WTC11 (cell line): ENCODE measurements around the gene BNC1. TPM values are rescaled to one million over a fixed set of nuclear protein-coding genes. Genes with fewer than 3 reads are reported as not detected.

Experiments
- ATAC-seq: fragments of 200-7000 bp; cut with Tn5 transposase; 2 replicates; pipeline ENCODE4 v1.10.0; 2021; ENCODE audit warnings: mild to moderate bottlenecking, moderate library complexity
- CTCF ChIA-PET: fragments of 300-600 bp; sonication (Branson Sonifier 250); formaldehyde crosslinking; loops from one replicate; lab custom pipeline; 2021; ENCODE audit warnings: antibody characterized with exemption; lab: Charles Lee
- POLR2A ChIA-PET: fragments of 350-600 bp; sonication (Branson Sonifier 250); formaldehyde crosslinking; loops from one replicate; lab custom pipeline; 2021; ENCODE audit warnings: antibody characterized with exemption; lab: Charles Lee
- DNase-seq: peaks from one replicate; pipeline ENCODE4 v3.0.0; 2021; ENCODE audit warnings: low spot score
- H3K27ac Mint-ChIP-seq: 2 replicates; pipeline ENCODE4 v1.8.0; 2021; ENCODE audit warnings: mixed read lengths
- H3K27me3 Mint-ChIP-seq: 2 replicates; pipeline ENCODE4 v1.8.0; 2021; ENCODE audit warnings: low read depth, mild to moderate bottlenecking, moderate library complexity, mixed read lengths
- H3K36me3 Mint-ChIP-seq: 2 replicates; pipeline ENCODE4 v1.8.0; 2021; ENCODE audit warnings: mixed read lengths
- H3K4me1 Mint-ChIP-seq: 2 replicates; pipeline ENCODE4 v1.8.0; 2022; ENCODE audit warnings: mixed read lengths
- H3K4me3 Mint-ChIP-seq: 2 replicates; pipeline ENCODE4 v1.8.0; 2021; ENCODE audit warnings: mild to moderate bottlenecking, moderate library complexity, mixed read lengths
- H3K9me3 Mint-ChIP-seq: 2 replicates; pipeline ENCODE4 v1.8.0; 2021; ENCODE audit warnings: mixed read lengths
- CDX4 ChIP-seq: fragments of 250-450 bp; sonication (Bioruptor Pico); IDR thresholded peaks from 2 replicates; pipeline ENCODE4 v1.9.0; 2021; ENCODE audit warnings: moderate library complexity, mild to moderate bottlenecking, inconsistent platforms, borderline replicate concordance
- E2F1 ChIP-seq: sonication (generic); formaldehyde crosslinking; IDR thresholded peaks from 2 replicates; pipeline ENCODE4 v1.8.0; 2022; ENCODE audit warnings: mild to moderate bottlenecking, missing genetic modification reagents
- ELF4 ChIP-seq: sonication (generic); formaldehyde crosslinking; IDR thresholded peaks from 2 replicates; pipeline ENCODE4 v1.8.1; 2022; ENCODE audit warnings: low read depth, mild to moderate bottlenecking, moderate library complexity, missing genetic modification reagents
- ERG ChIP-seq: fragments of 250-450 bp; sonication (Bioruptor Pico); IDR thresholded peaks from 2 replicates; pipeline ENCODE4 v1.8.0; 2021; ENCODE audit warnings: mild to moderate bottlenecking
- FOXJ3 ChIP-seq: sonication (generic); formaldehyde crosslinking; IDR thresholded peaks from 2 replicates; pipeline ENCODE4 v1.9.0; 2021; ENCODE audit warnings: missing genetic modification reagents, mild to moderate bottlenecking, borderline replicate concordance
- FOXK1 ChIP-seq: sonication (generic); formaldehyde crosslinking; IDR thresholded peaks from 2 replicates; pipeline ENCODE4 v1.8.0; 2022; ENCODE audit warnings: mild to moderate bottlenecking, moderate library complexity, missing genetic modification reagents
- FOXP4 ChIP-seq: sonication (generic); formaldehyde crosslinking; IDR thresholded peaks from 2 replicates; pipeline ENCODE4 v1.8.0; 2022; ENCODE audit warnings: mild to moderate bottlenecking, missing genetic modification reagents
- IRF2 ChIP-seq: sonication (generic); formaldehyde crosslinking; IDR thresholded peaks from 2 replicates; pipeline ENCODE4 v1.8.0; 2022; ENCODE audit warnings: low read depth, missing genetic modification reagents, borderline replicate concordance
- JUN ChIP-seq: sonication (generic); formaldehyde crosslinking; IDR thresholded peaks from 2 replicates; pipeline ENCODE4 v1.8.0; 2023; ENCODE audit warnings: mild to moderate bottlenecking, missing genetic modification reagents
- KAT7 ChIP-seq: sonication (generic); formaldehyde crosslinking; IDR thresholded peaks from 2 replicates; pipeline ENCODE4 v1.8.1; 2023; ENCODE audit warnings: missing genetic modification reagents, mild to moderate bottlenecking, borderline replicate concordance
- MXD4 ChIP-seq: fragments of 250-450 bp; sonication (Bioruptor Pico); IDR thresholded peaks from 2 replicates; pipeline ENCODE4 v1.8.0; 2021; ENCODE audit warnings: mild to moderate bottlenecking, moderate library complexity, borderline replicate concordance
- MYBL2 ChIP-seq: sonication (generic); formaldehyde crosslinking; IDR thresholded peaks from 2 replicates; pipeline ENCODE4 v1.8.1; 2023; ENCODE audit warnings: mild to moderate bottlenecking, moderate library complexity, missing genetic modification reagents
- NFATC4 ChIP-seq: fragments of 250-450 bp; sonication (Bioruptor Pico); IDR thresholded peaks from 2 replicates; pipeline ENCODE4 v1.9.0; 2021; ENCODE audit warnings: mild to moderate bottlenecking
- NFE2L1 ChIP-seq: sonication (generic); formaldehyde crosslinking; IDR thresholded peaks from 2 replicates; pipeline ENCODE4 v1.8.1; 2023; ENCODE audit warnings: missing genetic modification reagents
- NFYB ChIP-seq: sonication (generic); formaldehyde crosslinking; conservative IDR thresholded peaks from 2 replicates; pipeline ENCODE4 v1.8.0; 2022; ENCODE audit warnings: low read depth, missing genetic modification reagents
- NR3C1 ChIP-seq: sonication (generic); formaldehyde crosslinking; conservative IDR thresholded peaks from 2 replicates; pipeline ENCODE4 v1.8.1; 2023; ENCODE audit warnings: low read depth, mild to moderate bottlenecking, missing genetic modification reagents
- OVOL2 ChIP-seq: fragments of 250-450 bp; sonication (Bioruptor Pico); IDR thresholded peaks from 2 replicates; pipeline ENCODE4 v1.9.0; 2021; ENCODE audit warnings: mild to moderate bottlenecking, borderline replicate concordance
- PREB ChIP-seq: sonication (generic); formaldehyde crosslinking; IDR thresholded peaks from 2 replicates; pipeline ENCODE4 v1.8.1; 2022; ENCODE audit warnings: mild to moderate bottlenecking, missing genetic modification reagents, moderate library complexity, borderline replicate concordance
- SP1 ChIP-seq: sonication (generic); formaldehyde crosslinking; conservative IDR thresholded peaks from 2 replicates; pipeline ENCODE4 v1.8.1; 2022; ENCODE audit warnings: missing genetic modification reagents
- TEAD1 ChIP-seq: sonication (generic); formaldehyde crosslinking; IDR thresholded peaks from 2 replicates; pipeline ENCODE4 v1.8.0; 2022; ENCODE audit warnings: mild to moderate bottlenecking, missing genetic modification reagents
- TP53 ChIP-seq: sonication (generic); formaldehyde crosslinking; IDR thresholded peaks from 2 replicates; pipeline ENCODE4 v1.8.1; 2023; ENCODE audit warnings: mild to moderate bottlenecking, missing genetic modification reagents
- USF2 ChIP-seq: sonication (generic); formaldehyde crosslinking; IDR thresholded peaks from 2 replicates; pipeline ENCODE4 v1.8.1; 2023; ENCODE audit warnings: mild to moderate bottlenecking, missing genetic modification reagents, moderate library complexity
- ZMAT4 ChIP-seq: fragments of 250-450 bp; sonication (Bioruptor Pico); IDR thresholded peaks from 2 replicates; pipeline ENCODE4 v1.9.0; 2021; ENCODE audit warnings: mild to moderate bottlenecking
- ZNF121 ChIP-seq: sonication (generic); formaldehyde crosslinking; IDR thresholded peaks from 2 replicates; pipeline ENCODE4 v1.8.0; 2023; ENCODE audit warnings: missing genetic modification reagents
- ZNF138 ChIP-seq: sonication (generic); formaldehyde crosslinking; conservative IDR thresholded peaks from 2 replicates; pipeline ENCODE4 v1.8.1; 2022; ENCODE audit warnings: mild to moderate bottlenecking, moderate library complexity, missing genetic modification reagents
- ZNF396 ChIP-seq: fragments of 250-450 bp; sonication (Bioruptor Pico); IDR thresholded peaks from 2 replicates; pipeline ENCODE4 v1.8.0; 2021; ENCODE audit warnings: mild to moderate bottlenecking, moderate library complexity, borderline replicate concordance
- ZNF423 ChIP-seq: fragments of 250-450 bp; sonication (Bioruptor Pico); IDR thresholded peaks from 2 replicates; pipeline ENCODE4 v2.1.2; 2022; ENCODE audit warnings: mild to moderate bottlenecking, moderate library complexity
- total RNA-seq: library from RNA; stranded (reverse); gene quantifications from 3 replicates; pipeline ENCODE4 v1.2.3, GENCODE V29; 2021

Gene BNC1
- total RNA-seq, 1 experiment from 2014 or later: 0.11 TPM

- ChIA-PET CTCF (interaction anchor here (0.7 to 1.3 kb wide), 3 partner anchors 39 to 148 kb away, joined by 3 to 6 read pairs (median 5); no protein-coding TSS in a partner anchor), POLR2A (no interaction called here)
- no peaks in the 10 kb centered on the region for H3K36me3 Mint-ChIP-seq
- TF ChIP-seq OVOL2: no peak
- TF ChIP-seq E2F1: no peak
- no peak for TF ChIP-seq SP1 (CRISPR knock-in tag)
- TF ChIP-seq NFE2L1 (CRISPR knock-in tag): no peak
- TF ChIP-seq ZNF396 (CRISPR knock-in tag): no peak
- no peak for TF ChIP-seq NFATC4 (CRISPR knock-in tag)
- no peak for TF ChIP-seq ZMAT4
- TF ChIP-seq ZNF423 (CRISPR knock-in tag): no peak
- no peak for TF ChIP-seq NFYB
- no peak for TF ChIP-seq JUN (CRISPR knock-in tag)
- no peak for TF ChIP-seq USF2
- TF ChIP-seq ERG: no peak
- H3K9me3 Mint-ChIP-seq: peaks cover 7% of the 10 kb centered on the region
- DNase-seq (no peak), ATAC-seq (no peak)
- H3K4me1 Mint-ChIP-seq: peaks cover 10% of the 10 kb centered on the region; the same call in 1 of the 2 replicates
- H3K27me3 Mint-ChIP-seq: peaks cover 48% of the 10 kb centered on the region
- H3K4me3 Mint-ChIP-seq: no peak overlapping the region
- H3K27ac Mint-ChIP-seq: no peak overlapping the region
Measured at GRCh38 chr15:83287541-83288027, 3.1 kb upstream of the BNC1 start.

- CTCF ChIA-PET: interaction anchor here (0.6 to 1.1 kb wide), 4 partner anchors 38 to 1351 kb away, joined by 3 to 4 read pairs (median 3); no protein-coding TSS in a partner anchor
- POLR2A ChIA-PET: no interaction called here
- H3K27me3 Mint-ChIP-seq: peaks cover 64% of the 10 kb centered on the region
- H3K9me3 Mint-ChIP-seq: peaks cover 7% of the 10 kb centered on the region
- H3K4me1 Mint-ChIP-seq: peaks cover 10% of the 10 kb centered on the region; the same call in 1 of the 2 replicates
- DNase-seq (no peak), ATAC-seq (no peak)
- no peaks in the 10 kb centered on the region for H3K36me3 Mint-ChIP-seq
- H3K27ac Mint-ChIP-seq: no peak overlapping the region
- peak overlapping the region; percentile 32 for H3K4me3 Mint-ChIP-seq
- no peak for TF ChIP-seq IRF2
- no peak for TF ChIP-seq FOXP4 (CRISPR knock-in tag)
- TF ChIP-seq FOXK1: no peak
- no peak for TF ChIP-seq MYBL2 (CRISPR knock-in tag)
- no peak for TF ChIP-seq ERG
- TF ChIP-seq TEAD1 (CRISPR knock-in tag): no peak
- no peak for TF ChIP-seq CDX4
- TF ChIP-seq ZNF121 (CRISPR knock-in tag): no peak
- TF ChIP-seq KAT7 (CRISPR knock-in tag): no peak
- no peak for TF ChIP-seq PREB
- TF ChIP-seq NR3C1 (CRISPR knock-in tag): no peak
- no peak for TF ChIP-seq ZNF138
- TF ChIP-seq FOXJ3 (CRISPR knock-in tag): no peak
- no peak for TF ChIP-seq TP53 (CRISPR knock-in tag)
- TF ChIP-seq JUN (CRISPR knock-in tag): no peak
- TF ChIP-seq ELF4: no peak
- TF ChIP-seq MXD4 (CRISPR knock-in tag): no peak
Measured at GRCh38 chr15:83285979-83286553, 1.6 kb upstream of the BNC1 start.
